Colon (tissue), 2 donors: ENCODE measurements around the gene LIG1.

Experiments
- FAIRE-seq: peaks from 2 replicates; lab custom pipeline; 2012; peaks lifted over from hg19 to GRCh38; lab: Jason Lieb, UNC
- donor health status: control.
- donor health status: control.

Gene LIG1

DNA sequence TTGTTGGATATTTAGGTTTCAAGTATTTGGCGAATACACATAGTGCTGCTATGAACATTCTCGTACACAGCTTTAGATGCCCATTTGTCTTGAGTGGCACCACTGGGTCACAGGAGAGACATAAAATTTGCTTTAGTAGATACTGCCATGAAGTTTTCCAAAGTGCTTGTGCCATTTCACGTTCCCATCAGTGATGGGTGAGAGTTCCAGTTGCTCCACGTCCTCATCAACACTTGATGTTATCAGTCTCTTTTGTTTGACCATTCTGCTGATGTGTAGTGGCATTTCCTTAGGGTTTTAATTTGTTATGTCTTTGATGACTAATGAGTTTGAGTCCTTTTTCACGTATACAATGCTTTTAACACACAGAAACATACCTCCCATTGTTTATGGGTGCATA, 11.4 kb upstream of the LIG1 start:
- FAIRE-seq = no peak

DNA sequence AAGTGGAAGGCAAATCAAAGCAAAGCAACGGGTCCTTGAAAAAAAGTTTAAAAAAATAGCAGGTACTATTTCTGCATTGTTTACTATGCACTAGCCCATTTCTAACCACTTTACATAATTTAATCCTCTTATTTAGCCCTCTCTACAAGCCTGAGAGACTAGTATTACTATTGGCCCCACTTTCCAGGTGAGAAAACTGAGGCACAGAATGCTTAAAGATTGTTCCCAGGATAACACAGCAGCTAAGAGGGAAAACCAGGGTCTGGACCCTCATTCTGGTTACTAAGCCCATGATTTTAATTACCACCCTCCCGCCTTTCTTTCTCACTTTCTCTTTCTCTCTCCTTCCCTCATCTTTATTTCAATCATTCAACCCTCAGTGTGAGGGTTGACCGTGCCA, 6.1 kb upstream of the LIG1 start:
- FAIRE-seq = no peak

- FAIRE-seq = no peak
These were observed 5.4 kb upstream of the LIG1 start for GRCh38 chr19:48175578-48175977.

DNA sequence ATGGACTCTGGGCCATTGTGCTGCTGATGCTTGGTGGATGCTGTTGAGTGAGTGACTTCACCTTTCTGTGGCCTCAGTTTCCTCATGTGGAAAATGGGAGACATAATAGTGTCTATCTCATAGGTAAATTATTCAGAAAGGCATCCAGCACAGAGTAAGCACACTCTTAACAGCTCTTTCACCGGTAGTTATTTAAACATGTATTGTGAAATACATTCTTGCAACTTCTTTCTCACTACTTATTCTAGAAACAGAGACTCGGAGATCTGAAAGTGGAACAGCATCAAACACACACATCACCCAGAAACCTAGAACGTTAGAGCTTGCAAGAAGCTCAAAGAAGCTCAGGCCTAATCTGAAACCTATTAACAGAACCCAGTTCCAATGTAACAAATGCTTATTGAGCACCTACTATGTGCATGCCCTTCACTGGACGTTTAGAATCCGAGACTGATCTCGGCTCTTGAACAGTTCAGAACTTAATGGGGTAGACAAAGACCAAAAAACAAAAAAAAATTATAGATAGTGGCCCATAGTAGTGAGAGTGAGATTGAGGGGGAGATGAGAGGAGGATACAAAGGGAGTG, 4.4 kb upstream of the LIG1 start:
- no peak for FAIRE-seq

- FAIRE-seq = no peak
These were observed 1.6 kb upstream of the LIG1 start for GRCh38 chr19:48171710-48172109.

- no peak for FAIRE-seq
These were observed 738 bp upstream of the LIG1 start for GRCh38 chr19:48170817-48171347.

- FAIRE-seq = no peak
These were observed 586 bp downstream of the LIG1 start for GRCh38 chr19:48169578-48169938.

DNA sequence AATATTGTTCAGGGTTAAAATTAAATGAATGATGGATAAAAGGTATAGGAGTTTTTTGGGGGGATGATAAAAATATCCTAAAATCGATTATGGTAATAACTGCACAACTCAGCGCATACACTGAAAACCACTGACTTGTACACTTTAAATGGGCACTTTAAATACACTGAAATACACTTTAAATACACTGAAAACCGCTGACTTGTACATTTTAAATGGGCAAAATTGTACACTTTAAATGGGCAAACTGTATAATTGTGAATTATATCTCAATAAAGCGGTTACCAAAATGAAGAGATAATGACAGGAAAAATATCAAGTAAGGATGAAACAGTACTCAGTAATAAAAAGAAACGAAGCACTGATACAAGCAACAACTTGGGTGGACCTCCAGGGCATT, 1.5 kb downstream of the LIG1 start:
- FAIRE-seq = no peak

- FAIRE-seq = no peak
These were observed 11.8 kb downstream of the LIG1 start for GRCh38 chr19:48158210-48158790.

GRCh38 chr19:48154003-48154402, 16.1 kb downstream of the LIG1 start:
- no peak for FAIRE-seq

DNA sequence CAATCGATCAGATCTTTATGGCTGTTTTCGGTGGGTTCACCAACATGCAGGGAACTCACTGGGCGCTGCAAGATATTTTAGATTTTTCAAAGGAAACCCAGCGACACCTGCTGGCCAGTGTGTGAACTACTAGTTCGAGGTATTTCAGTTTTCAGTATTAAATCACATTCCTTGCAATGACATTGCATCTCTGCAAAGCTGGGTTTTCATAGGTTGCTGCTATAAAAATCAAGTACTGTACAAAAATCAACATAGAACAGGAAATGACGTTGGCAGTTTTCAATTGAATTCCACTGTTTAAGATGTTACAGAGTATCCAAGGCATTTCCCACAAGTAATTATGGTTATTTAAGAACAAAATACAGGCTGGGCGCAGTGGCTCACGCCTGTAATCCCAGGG, 17.6 kb downstream of the LIG1 start:
- no peak for FAIRE-seq

DNA sequence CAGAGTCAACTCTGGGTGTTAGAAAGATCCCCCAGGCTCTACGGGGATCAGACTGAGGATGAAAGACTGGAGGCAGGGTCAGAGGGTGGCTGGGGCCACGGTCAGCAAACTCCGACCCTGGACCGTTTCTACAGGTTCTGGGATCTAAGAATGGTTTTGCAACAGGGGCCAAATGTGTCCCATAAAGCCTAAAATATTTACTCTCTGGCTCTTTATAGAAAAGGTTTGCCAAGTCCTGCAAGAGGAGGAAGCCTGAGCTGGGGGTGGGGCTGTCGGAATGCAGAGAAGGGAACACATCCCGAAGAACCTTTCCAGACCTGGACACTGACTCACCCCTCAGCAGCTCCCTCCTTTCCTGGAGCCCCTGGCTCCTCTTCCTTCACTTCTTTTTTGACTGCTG, 20.7 kb downstream of the LIG1 start:
- FAIRE-seq = no peak

- no peak for FAIRE-seq
These were observed 21.6 kb downstream of the LIG1 start for GRCh38 chr19:48148576-48148975.

- FAIRE-seq = no peak
These were observed 22.5 kb downstream of the LIG1 start for GRCh38 chr19:48147597-48148175.

DNA sequence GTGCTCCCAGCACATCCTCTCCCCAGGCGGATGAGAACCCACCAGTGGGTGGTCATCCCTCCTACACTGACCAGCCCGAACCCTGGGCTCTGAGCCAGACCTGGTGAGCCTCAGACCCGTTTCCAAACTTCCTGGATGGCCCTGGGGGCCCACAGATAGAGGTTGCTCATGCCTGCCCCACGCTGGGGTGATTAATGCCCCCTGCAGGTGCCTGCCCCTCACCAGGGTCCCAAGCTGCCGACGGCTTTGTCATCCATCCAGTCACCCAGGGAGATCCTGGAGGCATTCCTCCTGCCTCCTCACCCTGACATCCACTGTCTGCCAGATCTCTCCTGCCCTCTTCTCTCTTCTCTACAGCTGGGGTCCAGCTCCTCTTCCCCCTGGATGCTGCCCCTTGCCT, 31.1 kb downstream of the LIG1 start:
- FAIRE-seq = no peak

GRCh38 chr19:48137411-48137810, 32.7 kb downstream of the LIG1 start:
- FAIRE-seq = no peak

- no peak for FAIRE-seq
These were observed 33.6 kb downstream of the LIG1 start for GRCh38 chr19:48136547-48136946.

DNA sequence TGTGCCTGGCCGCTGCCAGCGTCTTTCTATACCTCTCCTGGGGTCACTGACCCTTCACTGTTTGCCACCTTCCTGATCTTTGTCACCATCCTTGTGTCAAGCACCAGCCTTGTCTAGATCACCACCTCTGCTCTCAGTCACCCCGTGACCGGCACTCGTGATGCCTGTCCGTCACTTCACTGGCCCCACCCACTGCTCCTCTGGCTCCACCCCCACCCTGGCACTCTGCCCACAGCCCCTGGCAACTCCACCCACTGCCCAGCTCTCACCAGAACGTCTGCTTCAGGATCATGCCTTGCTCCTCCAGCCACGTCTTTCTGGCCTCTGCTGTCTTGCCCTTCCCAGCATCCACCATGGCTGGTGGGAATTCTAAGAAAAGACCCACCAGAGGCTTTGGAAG, 34.7 kb downstream of the LIG1 start:
- FAIRE-seq = no peak

DNA sequence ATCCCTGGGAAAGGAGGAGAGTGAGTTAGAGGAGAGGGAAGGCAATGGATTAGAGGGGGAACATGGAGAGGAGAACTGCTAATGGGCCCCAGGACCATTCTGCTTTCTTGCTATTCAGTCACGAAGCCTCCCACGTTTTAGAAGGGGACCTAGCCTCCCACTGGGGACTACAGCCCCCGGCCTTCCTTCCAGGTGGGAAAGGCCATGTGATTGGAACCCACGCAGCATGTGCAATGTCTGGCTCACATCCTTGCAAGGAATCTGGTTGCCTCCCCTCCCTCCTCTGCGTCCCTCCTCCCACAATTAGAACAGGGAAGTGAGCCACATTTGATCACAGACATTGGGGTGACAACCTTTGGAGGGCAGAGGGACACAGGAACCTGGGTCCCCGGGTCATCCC, 37.0 kb downstream of the LIG1 start:
- no peak for FAIRE-seq

- no peak for FAIRE-seq
These were observed 42.6 kb downstream of the LIG1 start for GRCh38 chr19:48127561-48127960.

DNA sequence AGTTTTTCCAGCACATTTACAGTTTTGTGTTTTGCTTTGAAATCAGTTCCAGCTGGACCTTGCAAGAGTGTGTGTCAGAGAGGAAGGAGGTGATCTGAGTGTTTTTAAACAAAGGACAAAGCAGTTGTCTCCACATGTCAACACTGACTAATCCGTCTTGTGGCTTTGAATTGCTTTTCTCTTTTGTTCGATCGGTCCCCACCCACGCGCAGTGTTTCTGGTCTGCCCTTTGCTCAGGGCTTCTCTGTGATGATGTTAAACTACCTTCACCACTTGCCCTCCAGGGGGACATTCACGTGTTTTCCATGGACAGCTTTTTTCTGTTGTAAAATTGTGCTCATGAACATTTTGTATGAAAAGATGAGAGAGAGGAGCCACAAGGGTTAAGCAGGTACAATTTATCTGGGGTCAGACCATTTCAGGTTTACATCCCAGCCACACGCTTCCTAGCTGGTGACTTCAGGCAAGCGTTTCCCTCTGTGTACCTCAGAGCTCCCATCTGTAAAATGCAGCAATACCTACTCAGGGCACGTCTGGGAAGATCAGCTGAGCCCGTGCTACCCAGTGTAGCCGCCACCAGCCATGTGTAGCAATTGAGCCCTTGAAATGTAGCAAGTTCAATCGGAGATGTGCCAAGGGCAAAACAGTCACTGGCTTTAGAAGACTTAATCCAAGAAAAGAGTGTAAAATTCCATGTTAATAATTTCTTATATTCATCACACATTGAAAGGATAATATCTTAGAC, 46.1 kb downstream of the LIG1 start:
- FAIRE-seq = no peak

DNA sequence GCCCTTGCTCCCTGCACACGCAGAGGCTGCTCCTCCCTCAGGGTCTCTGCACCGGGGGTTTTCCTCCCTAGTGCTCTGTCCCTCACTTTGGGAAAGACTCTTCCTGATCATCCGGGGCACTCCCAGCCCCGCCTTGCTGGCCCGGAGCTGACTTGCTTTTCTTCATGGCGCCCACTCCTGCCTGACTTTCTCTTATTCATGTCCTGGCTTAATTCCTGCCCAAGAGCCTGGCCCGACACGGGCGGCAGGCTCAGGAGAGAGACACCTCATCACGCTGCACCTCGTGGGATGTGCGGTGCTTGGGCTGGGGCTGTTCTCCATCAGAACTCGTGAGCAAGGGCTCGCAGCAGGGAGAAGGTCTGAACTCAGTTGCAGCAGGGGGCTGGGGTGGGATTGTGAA, 47.7 kb downstream of the LIG1 start:
- FAIRE-seq = no peak

GRCh38 chr19:48121909-48122371, 48.2 kb downstream of the LIG1 start:
- FAIRE-seq = no peak
